ENCODE data around the gene PROSER3. TPM values are rescaled to one million over a fixed set of nuclear protein-coding genes. Genes with fewer than 3 reads are reported as not detected.

PROSER3 gene
- total and polyA plus RNA-seq, 4 donors = 10.0 to 32.2 (median 12.1) TPM

DNA sequence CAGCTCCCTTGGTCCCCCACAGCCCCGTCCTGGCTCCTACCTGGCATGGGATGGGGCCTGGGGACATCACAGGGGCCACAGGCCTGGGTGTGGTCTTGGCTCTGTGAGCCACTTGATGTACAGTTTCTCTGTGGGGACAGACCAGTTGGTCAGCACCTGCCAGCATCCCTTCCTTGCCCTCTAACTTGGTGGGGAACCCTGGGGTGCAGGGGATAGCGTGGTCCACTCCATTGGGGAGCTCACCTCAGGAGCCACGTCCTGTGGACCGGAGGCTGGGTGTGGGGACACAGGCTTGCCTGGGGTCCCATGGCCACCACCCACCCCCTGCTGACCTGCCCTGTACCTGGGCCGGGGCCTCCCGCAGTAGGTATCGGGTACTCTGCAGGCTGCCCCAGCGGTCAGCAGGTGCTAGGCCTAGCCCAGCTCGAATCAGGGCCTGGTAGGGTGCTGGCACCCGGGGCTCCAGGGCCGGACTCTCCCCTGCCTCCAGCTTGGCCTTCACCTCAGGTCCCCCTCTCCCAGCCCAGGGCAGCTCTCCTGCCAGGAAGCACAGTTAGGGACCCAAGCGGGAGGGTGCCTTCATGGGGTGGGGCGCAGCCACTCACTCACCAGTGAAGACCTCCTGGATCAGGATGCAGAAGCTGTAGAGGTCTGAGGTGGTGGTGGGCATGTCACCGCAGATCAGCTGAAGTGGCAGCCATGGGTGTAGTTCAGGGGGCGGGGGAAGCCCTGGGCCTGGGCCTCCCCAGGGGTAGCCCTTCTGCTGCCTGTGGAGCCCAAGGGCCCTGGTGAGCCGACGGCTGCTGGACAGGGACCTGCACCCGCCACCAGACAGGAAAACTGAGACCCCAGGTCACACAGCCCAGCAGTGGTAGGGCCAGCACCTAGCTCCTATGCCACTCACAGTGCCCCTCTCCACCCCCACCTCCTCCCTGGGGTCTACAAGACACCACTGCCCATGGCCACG lies 32.3 kb downstream of the PROSER3 start:
- TF ChIP-seq, protein P1, sequence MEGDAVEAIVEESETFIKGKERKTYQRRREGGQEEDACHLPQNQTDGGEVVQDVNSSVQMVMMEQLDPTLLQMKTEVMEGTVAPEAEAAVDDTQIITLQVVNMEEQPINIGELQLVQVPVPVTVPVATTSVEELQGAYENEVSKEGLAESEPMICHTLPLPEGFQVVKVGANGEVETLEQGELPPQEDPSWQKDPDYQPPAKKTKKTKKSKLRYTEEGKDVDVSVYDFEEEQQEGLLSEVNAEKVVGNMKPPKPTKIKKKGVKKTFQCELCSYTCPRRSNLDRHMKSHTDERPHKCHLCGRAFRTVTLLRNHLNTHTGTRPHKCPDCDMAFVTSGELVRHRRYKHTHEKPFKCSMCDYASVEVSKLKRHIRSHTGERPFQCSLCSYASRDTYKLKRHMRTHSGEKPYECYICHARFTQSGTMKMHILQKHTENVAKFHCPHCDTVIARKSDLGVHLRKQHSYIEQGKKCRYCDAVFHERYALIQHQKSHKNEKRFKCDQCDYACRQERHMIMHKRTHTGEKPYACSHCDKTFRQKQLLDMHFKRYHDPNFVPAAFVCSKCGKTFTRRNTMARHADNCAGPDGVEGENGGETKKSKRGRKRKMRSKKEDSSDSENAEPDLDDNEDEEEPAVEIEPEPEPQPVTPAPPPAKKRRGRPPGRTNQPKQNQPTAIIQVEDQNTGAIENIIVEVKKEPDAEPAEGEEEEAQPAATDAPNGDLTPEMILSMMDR (IDR thresholded peaks at IDR 0.05; ENCODE audit: control extremely low read depth, extremely low read depth) = no peak
- ATAC-seq (ENCODE audit: insufficient read depth, low FRiP score) = no peak
- H3K27me3 ChIP-seq (ENCODE audit: control insufficient read depth in 3 of 3, insufficient read depth in 3 of 3, low read length in 2 of 3) = no peaks in the 10 kb centered on the region
- H3K4me3 ChIP-seq = no peak overlapping the region
- H3K36me3 ChIP-seq (ENCODE audit: control insufficient read depth in 4 of 4, insufficient read depth in 4 of 4, low read length in 4 of 4) = peaks cover 0 to 6% (median 0%) of the 10 kb centered on the region in 4 donors
- DNase-seq = no peak
- 88 to 91% methylated on average over 19 of the region's 19 CpGs for WGBS, 2 donors
- no peak overlapping the region for H3K9ac ChIP-seq (ENCODE audit: insufficient read depth in 1 of 2, low read length in 2 of 2)
- no peaks in the 10 kb centered on the region for H3K9me3 ChIP-seq (ENCODE audit: control insufficient read depth in 4 of 4, insufficient read depth in 3 of 4, low read length in 3 of 4)
- no peak overlapping the region for H3K27ac ChIP-seq (ENCODE audit: low read depth in 1 of 2, low read length in 1 of 2)
- no peaks in the 10 kb centered on the region for H3K4me1 ChIP-seq (ENCODE audit: control insufficient read depth in 5 of 5, insufficient read depth in 5 of 5, low read length in 5 of 5)

- no peaks in the 10 kb centered on the region for H3K4me1 ChIP-seq (ENCODE audit: control insufficient read depth in 5 of 5, insufficient read depth in 5 of 5, low read length in 5 of 5)
- H3K4me3 ChIP-seq = no peak overlapping the region
- H3K36me3 ChIP-seq (ENCODE audit: control insufficient read depth in 4 of 4, insufficient read depth in 4 of 4, low read length in 4 of 4) = no peaks in the 10 kb centered on the region
- TF ChIP-seq, protein P1 (IDR thresholded peaks at IDR 0.05; ENCODE audit: control extremely low read depth, extremely low read depth) = no peak
- WGBS, 2 donors = 68 to 76% methylated on average over 18 to 20 of the region's 20 CpGs
- no peaks in the 10 kb centered on the region for H3K9me3 ChIP-seq (ENCODE audit: control insufficient read depth in 4 of 4, insufficient read depth in 3 of 4, low read length in 3 of 4)
- DNase-seq (no peak), ATAC-seq (ENCODE audit: insufficient read depth, low FRiP score) (no peak)
- no peak overlapping the region for H3K27ac ChIP-seq (ENCODE audit: low read depth in 1 of 2, low read length in 1 of 2)
- H3K9ac ChIP-seq (ENCODE audit: insufficient read depth in 1 of 2, low read length in 2 of 2) = no peak overlapping the region
- H3K27me3 ChIP-seq (ENCODE audit: control insufficient read depth in 3 of 3, insufficient read depth in 3 of 3, low read length in 2 of 3) = no peaks in the 10 kb centered on the region
These were observed 33.2 kb downstream of the PROSER3 start for GRCh38 chr19:35790981-35791813.

- WGBS, 2 donors = 86 to 92% methylated on average over 9 of the region's 9 CpGs
- Histone ChIP-seq H3K4me3 (no peak overlapping the region), H3K27ac (ENCODE audit: low read depth in 1 of 2, low read length in 1 of 2) (no peak overlapping the region), H3K36me3 (ENCODE audit: control insufficient read depth in 4 of 4, insufficient read depth in 4 of 4, low read length in 4 of 4) (no peaks in the 10 kb centered on the region), H3K9ac (ENCODE audit: insufficient read depth in 1 of 2, low read length in 2 of 2) (no peak overlapping the region), H3K4me1 (ENCODE audit: control insufficient read depth in 5 of 5, insufficient read depth in 5 of 5, low read length in 5 of 5) (no peaks in the 10 kb centered on the region), H3K9me3 (ENCODE audit: control insufficient read depth in 4 of 4, insufficient read depth in 3 of 4, low read length in 3 of 4) (no peaks in the 10 kb centered on the region), H3K27me3 (ENCODE audit: control insufficient read depth in 3 of 3, insufficient read depth in 3 of 3, low read length in 2 of 3) (peaks cover 0 to 5% (median 3%) of the 10 kb centered on the region in 3 donors)
- no peak for ATAC-seq (ENCODE audit: insufficient read depth, low FRiP score)
- TF ChIP-seq, protein P1 (IDR thresholded peaks at IDR 0.05; ENCODE audit: control extremely low read depth, extremely low read depth) = no peak
- DNase-seq = no peak
These were observed 33.9 kb downstream of the PROSER3 start for GRCh38 chr19:35791814-35792279.
